GM23338 (cell line): ENCODE results near the gene PIN1.

Experiments
- CREB1 ChIP-seq: fragments of 250-450 bp; sonication (Bioruptor Pico); IDR thresholded peaks from 2 replicates; pipeline ENCODE4 v1.5.0; 2020; ENCODE audit warnings: low read depth, mild to moderate bottlenecking, moderate library complexity
- EZH2 ChIP-seq: fragments of 200-600 bp; sonication (generic); IDR thresholded peaks from one replicate; pipeline ENCODE4 v1.8.0; 2017; ENCODE audit warnings: antibody characterized with exemption, mild to moderate bottlenecking, low read depth; ENCODE audit not compliant: unreplicated experiment
- EZH2phosphoT487 ChIP-seq: fragments of 200-600 bp; sonication (generic); IDR thresholded peaks from one replicate; pipeline ENCODE4 v1.8.1; 2018; ENCODE audit warnings: antibody characterized with exemption; ENCODE audit not compliant: unreplicated experiment
- NANOG ChIP-seq: IDR thresholded peaks from 2 replicates; pipeline ENCODE4 v1.6.1; 2016; ENCODE audit warnings: antibody characterized with exemption, borderline replicate concordance
- POLR2AphosphoS5 ChIP-seq: IDR thresholded peaks from 2 replicates; pipeline ENCODE4 v1.6.1; 2016; ENCODE audit warnings: antibody characterized with exemption, low read depth
- STAT1 ChIP-seq: IDR thresholded peaks from one replicate; pipeline ENCODE4 v1.6.1; 2016; ENCODE audit warnings: antibody characterized with exemption; ENCODE audit not compliant: unreplicated experiment
- ZNF114 ChIP-seq: fragments of 250-450 bp; sonication (Bioruptor Pico); IDR thresholded peaks from 2 replicates; pipeline ENCODE4 v1.5.0; 2020; ENCODE audit warnings: mild to moderate bottlenecking, moderate library complexity
- ZNF331 ChIP-seq: fragments of 250-450 bp; sonication (Bioruptor Pico); IDR thresholded peaks from 2 replicates; pipeline ENCODE4 v1.5.0; 2020; ENCODE audit warnings: low read depth, mild to moderate bottlenecking, moderate library complexity
- TF ChIP-seq, protein P1 (sequence below), 2 experiments: fragments of 200-600 bp in 1 of 2; sonication (generic) in 1 of 2; conservative IDR thresholded peaks; 2 replicates each; pipeline versions ENCODE4 v1.5.1 to v1.6.1; 2016 to 2017; ENCODE audit warnings: antibody characterized with exemption in 2 of 2, low read depth in 2 of 2, mild to moderate bottlenecking in 2 of 2, moderate library complexity in 1 of 2
- TF ChIP-seq, protein P2 (sequence below): IDR thresholded peaks from one replicate; pipeline ENCODE4 v1.6.1; 2018; ENCODE audit warnings: antibody characterized with exemption; ENCODE audit not compliant: unreplicated experiment
- TF ChIP-seq, protein P3 (sequence below): IDR thresholded peaks from 2 replicates; pipeline ENCODE4 v1.6.1; 2016; ENCODE audit warnings: antibody characterized with exemption

DNA sequence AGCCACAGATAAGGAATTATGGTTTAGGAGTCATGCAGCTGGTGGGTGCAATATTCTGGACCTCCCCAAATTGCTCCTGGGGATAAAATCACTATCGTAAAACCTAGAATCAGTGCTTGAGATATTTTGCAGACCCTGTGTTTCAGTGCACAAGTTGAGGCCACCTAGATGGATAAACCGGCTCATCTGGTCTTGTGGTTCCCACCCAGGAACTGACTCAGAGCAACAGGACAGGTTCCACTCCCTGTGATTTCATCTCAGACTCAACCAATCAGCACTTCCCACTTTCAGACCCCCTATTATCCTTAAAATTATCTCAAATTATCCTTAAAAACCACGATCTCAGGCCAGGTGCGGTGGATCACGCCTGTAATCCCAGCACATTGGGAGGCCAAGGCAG, 37.2 kb upstream of the PIN1 start:
- TF ChIP-seq, protein P1, sequence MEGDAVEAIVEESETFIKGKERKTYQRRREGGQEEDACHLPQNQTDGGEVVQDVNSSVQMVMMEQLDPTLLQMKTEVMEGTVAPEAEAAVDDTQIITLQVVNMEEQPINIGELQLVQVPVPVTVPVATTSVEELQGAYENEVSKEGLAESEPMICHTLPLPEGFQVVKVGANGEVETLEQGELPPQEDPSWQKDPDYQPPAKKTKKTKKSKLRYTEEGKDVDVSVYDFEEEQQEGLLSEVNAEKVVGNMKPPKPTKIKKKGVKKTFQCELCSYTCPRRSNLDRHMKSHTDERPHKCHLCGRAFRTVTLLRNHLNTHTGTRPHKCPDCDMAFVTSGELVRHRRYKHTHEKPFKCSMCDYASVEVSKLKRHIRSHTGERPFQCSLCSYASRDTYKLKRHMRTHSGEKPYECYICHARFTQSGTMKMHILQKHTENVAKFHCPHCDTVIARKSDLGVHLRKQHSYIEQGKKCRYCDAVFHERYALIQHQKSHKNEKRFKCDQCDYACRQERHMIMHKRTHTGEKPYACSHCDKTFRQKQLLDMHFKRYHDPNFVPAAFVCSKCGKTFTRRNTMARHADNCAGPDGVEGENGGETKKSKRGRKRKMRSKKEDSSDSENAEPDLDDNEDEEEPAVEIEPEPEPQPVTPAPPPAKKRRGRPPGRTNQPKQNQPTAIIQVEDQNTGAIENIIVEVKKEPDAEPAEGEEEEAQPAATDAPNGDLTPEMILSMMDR (conservative IDR thresholded peaks at IDR 0.05; ENCODE audit: low read depth in 2 of 2) = no peak
- TF ChIP-seq, protein P2, sequence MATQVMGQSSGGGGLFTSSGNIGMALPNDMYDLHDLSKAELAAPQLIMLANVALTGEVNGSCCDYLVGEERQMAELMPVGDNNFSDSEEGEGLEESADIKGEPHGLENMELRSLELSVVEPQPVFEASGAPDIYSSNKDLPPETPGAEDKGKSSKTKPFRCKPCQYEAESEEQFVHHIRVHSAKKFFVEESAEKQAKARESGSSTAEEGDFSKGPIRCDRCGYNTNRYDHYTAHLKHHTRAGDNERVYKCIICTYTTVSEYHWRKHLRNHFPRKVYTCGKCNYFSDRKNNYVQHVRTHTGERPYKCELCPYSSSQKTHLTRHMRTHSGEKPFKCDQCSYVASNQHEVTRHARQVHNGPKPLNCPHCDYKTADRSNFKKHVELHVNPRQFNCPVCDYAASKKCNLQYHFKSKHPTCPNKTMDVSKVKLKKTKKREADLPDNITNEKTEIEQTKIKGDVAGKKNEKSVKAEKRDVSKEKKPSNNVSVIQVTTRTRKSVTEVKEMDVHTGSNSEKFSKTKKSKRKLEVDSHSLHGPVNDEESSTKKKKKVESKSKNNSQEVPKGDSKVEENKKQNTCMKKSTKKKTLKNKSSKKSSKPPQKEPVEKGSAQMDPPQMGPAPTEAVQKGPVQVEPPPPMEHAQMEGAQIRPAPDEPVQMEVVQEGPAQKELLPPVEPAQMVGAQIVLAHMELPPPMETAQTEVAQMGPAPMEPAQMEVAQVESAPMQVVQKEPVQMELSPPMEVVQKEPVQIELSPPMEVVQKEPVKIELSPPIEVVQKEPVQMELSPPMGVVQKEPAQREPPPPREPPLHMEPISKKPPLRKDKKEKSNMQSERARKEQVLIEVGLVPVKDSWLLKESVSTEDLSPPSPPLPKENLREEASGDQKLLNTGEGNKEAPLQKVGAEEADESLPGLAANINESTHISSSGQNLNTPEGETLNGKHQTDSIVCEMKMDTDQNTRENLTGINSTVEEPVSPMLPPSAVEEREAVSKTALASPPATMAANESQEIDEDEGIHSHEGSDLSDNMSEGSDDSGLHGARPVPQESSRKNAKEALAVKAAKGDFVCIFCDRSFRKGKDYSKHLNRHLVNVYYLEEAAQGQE = no peak
- no peak for TF ChIP-seq EZH2phosphoT487
- TF ChIP-seq STAT1 = no peak
- TF ChIP-seq CREB1 (CRISPR knock-in tag) = no peak
- TF ChIP-seq EZH2 = no peak
- no peak for TF ChIP-seq POLR2AphosphoS5
- no peak for TF ChIP-seq ZNF114 (CRISPR knock-in tag)
- TF ChIP-seq NANOG = no peak
- TF ChIP-seq ZNF331 = no peak
- TF ChIP-seq, protein P3, sequence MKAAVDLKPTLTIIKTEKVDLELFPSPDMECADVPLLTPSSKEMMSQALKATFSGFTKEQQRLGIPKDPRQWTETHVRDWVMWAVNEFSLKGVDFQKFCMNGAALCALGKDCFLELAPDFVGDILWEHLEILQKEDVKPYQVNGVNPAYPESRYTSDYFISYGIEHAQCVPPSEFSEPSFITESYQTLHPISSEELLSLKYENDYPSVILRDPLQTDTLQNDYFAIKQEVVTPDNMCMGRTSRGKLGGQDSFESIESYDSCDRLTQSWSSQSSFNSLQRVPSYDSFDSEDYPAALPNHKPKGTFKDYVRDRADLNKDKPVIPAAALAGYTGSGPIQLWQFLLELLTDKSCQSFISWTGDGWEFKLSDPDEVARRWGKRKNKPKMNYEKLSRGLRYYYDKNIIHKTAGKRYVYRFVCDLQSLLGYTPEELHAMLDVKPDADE = no peak
